Activated naive CD4-positive, alpha-beta T cell treated with Interleukin-2 at 50 U/mL for 16 hours (primary cell): Measurements from ENCODE around the gene EPG5.

ENCODE experiments used
- DNase-seq: peaks from one replicate; pipeline ENCODE4 v3.0.0-alpha.2; 2020

EPG5 gene

GRCh38 chr18:45916302-45916701 lies 50.8 kb downstream of the EPG5 start:
- DNase-seq = no peak

DNA sequence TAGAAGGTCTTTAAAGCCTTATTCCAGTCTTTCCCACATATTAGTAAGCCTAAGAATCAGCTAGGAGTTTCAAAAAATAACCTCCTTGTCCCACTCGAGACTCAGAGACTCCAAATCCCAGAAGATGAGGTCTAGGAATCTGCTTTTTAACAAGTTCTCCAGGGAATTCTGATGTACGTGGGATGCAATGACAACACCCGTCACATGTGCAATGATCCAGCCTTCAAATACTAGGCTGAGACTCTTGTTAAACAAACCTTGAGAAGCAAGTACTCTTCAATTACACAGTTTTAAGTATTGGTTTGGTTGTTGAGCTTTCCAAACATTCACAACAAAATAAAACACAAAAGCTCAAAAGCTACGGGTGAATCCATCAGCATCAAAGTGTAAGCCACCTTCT lies 53.9 kb downstream of the EPG5 start:
- DNase-seq = no peak

- peak; percentile 71 for DNase-seq
Observed at GRCh38 chr18:45910405-45911023, 56.6 kb downstream of the EPG5 start.

DNA sequence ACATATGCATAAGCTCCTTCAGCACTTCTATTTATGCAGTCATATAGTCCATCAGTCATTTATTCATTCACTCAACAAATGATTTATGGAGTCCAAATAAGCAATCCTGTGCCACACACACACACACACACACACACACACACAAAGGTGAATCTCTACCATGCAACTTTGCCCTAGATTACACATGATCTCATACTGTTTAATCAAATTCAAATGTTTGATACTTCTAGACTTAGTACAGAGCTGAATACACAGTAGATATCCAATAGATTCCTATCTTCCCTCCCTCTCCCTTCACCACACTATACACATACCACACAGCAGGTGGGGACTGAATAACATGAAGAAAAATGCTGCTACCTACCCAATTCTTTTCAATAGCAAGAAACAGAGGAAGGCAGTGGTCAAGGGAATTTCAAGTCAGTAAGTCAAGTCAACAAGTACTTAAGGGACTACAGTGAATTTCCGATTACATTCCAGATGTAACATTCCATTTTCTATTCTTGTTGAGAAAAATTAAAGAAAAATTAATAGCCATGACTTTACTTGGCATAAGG lies 65.4 kb downstream of the EPG5 start:
- DNase-seq = no peak

- DNase-seq = no peak
Observed at GRCh38 chr18:45900623-45901022, 66.5 kb downstream of the EPG5 start.

GRCh38 chr18:45896991-45897390 lies 70.1 kb downstream of the EPG5 start:
- DNase-seq = no peak

- DNase-seq = no peak
Observed at GRCh38 chr18:45896452-45896851, 70.7 kb downstream of the EPG5 start.

DNA sequence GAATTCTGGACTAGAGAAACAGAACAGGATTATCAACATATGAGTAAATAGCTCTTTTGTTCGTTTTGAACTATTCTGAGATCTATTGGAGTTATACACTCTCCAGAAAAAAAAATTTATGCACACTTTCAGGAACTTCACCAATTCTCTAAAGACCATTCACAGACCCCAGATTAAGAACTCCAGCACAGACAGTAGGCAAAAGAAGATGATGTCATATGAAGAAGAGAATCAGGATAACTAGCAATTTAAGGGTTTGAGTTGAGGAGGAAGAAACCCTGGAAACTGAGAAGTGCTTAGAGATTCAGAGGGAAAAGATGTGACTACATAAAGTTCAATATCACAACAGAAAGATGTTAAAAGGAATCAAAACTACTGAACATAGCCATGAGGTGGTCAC lies 71.8 kb downstream of the EPG5 start:
- no peak for DNase-seq

GRCh38 chr18:45894818-45895217 lies 72.3 kb downstream of the EPG5 start:
- DNase-seq = no peak

GRCh38 chr18:45891806-45892205 lies 75.3 kb downstream of the EPG5 start:
- no peak for DNase-seq

- DNase-seq = no peak
Observed at GRCh38 chr18:45890606-45891005, 76.5 kb downstream of the EPG5 start.

- no peak for DNase-seq
Observed at GRCh38 chr18:45889419-45890064, 77.6 kb downstream of the EPG5 start.

DNA sequence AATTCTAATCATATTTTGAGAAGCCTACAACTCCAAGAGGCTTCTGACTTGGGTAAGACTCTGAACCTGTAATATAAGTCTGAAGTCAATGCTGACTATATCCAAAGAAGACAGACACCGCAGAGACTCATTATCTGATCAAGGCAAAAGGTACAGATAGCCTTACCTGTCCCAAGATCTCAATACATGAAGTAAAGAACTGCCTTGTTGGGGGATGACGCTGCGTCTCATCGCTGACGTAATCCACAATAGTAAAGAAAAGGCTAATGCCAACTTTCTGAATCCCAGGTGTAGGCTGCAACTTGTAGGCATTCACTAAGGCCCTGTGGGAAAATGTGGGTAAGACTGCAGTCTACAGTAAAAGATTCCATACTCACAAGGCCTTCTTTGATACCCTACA lies 79.5 kb downstream of the EPG5 start:
- DNase-seq = no peak

- no peak for DNase-seq
Observed at GRCh38 chr18:45880876-45881558, 86.1 kb downstream of the EPG5 start.

DNA sequence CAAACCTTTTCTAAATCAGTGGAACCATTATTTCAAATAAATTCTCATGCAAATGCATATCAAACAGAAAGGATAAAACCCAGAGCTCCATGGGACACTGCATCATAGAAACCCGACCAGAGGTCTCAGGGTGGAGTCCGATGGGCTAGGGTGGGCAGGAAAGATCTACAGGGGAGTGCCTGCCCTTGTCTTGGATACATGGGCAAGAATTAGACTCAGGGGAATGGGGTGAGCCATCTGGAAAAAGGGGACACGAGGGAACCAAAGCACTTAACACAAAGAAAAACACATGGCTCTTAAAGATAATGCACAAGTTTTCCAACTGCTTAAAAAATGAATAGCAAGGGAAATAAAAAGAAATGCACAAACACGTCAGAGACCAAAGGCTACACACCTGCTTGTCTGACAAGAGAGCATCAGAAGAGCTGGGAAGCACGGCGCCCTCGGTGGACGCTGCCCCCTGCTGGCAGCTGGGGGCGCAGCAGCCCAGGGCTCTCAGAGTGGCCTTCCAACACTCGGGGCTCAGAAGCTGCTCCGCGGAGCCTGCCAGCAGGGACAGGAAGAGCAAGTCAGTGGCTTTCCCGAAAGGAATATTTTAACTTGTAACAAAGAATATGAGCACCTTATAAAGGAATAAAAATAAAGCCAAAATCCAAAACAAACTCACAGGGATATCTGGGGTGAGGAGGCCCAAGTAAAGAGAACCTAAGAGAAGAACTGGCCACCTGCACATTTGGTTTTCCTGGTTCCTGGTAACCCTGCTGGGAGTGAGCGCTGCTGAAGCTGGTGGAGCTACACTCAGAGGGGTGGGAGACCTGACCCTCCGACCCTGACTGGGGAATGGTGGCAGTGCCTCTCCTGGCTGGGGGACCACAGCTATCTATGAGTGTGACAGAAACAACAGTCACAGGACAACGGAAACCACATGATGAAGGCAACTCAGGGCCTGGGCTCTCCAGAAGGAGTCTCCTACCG lies 87.2 kb downstream of the EPG5 start:
- DNase-seq = peak; percentile 74

DNA sequence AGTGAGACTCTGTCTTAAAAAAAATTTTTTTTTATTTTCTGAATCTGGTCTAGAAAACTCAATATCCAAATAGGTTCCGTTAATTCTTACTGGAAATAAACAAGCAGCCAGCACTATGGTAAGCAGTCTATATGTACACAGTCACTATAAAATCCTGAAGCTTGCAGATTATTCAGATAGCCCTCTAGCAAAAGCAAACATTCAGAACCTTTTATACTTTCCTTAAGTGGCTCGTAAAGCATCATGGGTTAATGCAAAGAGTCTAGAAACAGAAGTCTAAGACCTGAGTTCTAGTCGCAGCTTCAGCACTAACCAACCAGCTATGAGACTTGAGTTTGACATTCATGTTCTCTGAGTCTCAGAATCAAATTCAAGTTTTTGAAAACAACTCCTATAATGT lies 89.7 kb downstream of the EPG5 start:
- DNase-seq = no peak

DNA sequence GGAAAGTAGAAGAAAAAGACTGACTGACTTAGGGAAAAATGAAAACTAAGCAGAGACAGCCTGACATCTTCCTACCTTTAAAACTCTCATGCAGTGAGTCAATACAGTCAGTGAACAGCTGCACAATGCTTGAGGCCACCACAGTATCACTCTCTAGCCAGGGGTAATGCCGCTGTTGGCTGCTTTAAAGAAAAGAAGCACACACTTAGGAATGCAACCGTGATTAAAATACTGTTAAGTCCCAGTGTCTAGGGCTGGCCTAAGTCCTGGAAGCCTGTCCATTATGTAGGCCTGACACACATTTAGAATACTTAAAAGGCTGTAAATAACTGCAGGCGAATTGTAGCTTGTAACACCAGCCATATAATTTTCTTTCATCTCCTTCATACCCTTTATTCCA lies 91.0 kb downstream of the EPG5 start:
- DNase-seq = no peak

DNA sequence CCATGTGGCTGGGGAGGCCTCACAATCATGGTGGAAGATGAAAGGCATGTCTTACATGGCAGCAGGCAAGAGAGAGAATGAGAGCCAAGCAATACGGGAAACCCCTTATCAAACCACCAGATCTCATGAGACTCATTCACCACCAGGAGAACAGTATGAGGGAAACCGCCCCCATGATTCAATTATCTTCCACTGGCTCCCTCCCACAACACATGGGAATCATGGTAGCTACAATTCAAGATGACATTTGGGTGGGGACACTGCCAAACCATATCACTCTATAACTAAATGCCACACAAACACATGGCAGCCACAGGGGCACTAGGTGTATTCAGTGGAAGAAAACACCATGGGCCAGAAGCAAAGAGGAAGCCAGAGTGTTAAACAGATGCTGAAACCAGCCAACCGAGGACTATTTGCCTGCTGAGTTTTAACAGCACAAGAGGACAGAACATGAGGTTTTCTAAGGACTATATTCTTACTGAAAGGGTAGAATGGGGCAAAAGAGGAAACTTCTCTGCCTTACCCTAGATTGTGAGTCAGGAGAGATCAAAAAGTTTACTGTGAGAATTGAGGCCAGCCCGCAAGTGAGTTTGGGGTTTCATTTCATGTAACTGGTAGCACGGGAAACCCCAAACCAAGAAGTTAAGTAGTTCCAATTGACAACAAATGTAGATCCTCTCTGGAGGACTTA lies 92.5 kb downstream of the EPG5 start:
- DNase-seq = peak; percentile 70

DNA sequence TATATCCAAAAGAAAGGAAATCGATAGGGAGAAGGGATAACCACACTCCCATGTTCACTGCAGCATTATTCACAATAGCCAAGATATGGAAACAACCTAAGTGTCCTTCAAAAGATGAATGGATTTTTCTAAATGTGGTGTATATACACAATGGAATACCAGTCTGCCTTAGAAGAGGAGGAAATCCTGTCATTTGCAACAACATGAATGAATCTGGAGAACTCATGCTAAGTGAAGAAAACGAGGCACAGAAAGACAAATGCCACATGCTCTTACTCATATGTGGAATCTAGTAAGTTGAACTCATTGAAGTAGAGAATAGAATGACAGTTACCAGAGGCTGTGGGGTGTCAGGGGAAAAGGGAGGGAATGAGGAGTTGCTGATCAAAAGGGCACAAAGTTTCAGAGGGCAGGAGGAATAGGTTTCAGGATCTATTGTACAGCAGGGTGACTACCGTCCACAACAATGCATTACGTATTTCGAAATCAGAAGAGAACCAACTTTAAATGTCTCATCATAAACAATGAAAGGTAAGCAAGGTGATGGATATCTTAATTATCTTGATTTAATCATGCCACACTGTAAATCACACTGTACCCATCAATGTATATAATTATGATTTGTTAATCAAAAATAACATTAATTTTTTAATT lies 95.6 kb downstream of the EPG5 start:
- no peak for DNase-seq

DNA sequence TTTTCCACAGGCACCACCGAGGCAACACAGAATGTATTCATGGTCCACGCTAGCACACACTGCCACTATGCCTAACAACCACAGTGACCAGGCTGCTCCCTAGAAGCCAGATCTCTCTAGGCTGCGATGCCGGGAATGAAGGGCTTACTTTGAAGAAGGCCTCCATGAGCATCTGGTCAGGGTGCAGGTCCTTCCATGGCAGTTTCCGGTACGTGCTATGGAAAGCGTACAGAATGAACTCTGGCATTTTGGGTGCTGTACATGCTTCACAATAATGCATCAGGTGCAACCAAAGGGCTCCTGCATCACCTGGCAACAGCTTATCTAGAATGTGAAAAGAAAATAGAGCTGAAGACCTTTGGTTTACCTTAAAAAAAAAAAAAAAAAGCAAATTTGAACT lies 96.7 kb downstream of the EPG5 start:
- DNase-seq = no peak

DNA sequence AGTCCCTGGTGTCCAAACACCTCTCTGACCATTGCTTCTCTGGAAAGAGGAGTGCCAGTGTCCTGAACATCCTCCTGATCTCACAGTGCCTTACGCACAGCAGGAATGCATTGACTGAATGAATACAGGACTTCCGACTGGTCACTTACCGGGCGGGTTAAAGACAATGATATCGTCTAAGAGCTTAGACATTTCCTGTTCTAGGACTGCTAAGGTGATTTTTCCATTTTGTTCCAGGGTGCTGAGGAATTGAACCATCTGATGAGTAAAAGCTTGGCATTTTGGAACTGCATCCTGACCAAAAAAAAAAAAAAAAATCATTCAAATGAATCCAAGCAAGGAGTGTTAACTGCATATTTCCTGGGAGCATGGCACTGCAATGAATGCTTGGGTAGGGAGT lies 101.7 kb downstream of the EPG5 start:
- no peak for DNase-seq

DNA sequence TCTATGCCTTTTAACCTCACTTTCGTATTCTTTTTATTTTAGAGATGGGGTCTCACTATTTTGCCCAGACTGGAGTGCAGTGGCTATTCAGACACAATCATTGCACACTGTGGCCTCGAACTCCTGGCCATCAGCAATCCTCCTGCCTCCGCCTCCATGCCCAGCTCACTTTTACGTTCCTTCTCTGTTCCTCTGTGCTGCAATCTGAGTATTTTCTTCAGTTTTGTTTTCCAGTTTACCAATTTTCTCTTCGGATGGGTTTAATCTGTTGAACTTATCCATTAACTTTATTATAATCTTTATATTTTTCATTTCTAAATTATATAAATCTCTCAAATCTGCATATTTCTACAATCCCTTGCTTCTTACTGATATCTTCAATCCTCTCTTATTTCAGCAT lies 103.0 kb downstream of the EPG5 start:
- no peak for DNase-seq
